Vagina (tissue), 2 donors: ENCODE measurements around the gene KTN1. TPM values are rescaled to one million over a fixed set of nuclear protein-coding genes. Genes with fewer than 3 reads are reported as not detected.

Experiments
- DNase-seq, 2 donors: peaks; one replicate each; pipeline ENCODE4 v3.0.0-alpha.2; 2017; ENCODE audit errors: extremely low spot score in 2 of 2
- H3K27ac ChIP-seq: fragments of 200-600 bp; sonication (generic); one replicate; pipeline ENCODE4 v1.5.1; 2019
- H3K27me3 ChIP-seq: fragments of 200-600 bp; sonication (generic); one replicate; pipeline ENCODE4 v1.5.1; 2019
- H3K36me3 ChIP-seq, 2 donors: fragments of 200-600 bp; sonication (generic); one replicate each; pipeline ENCODE4 v1.5.1; 2017 to 2019
- H3K4me1 ChIP-seq: fragments of 200-600 bp; sonication (generic); one replicate; pipeline ENCODE4 v1.5.1; 2019
- H3K4me3 ChIP-seq, 2 donors: fragments of 200-600 bp; sonication (generic); 1 replicate in 1 of 2; 2 replicates in 1 of 2; pipeline ENCODE4 v1.5.1; 2016 to 2019
- H3K9me3 ChIP-seq: fragments of 200-600 bp; sonication (generic); one replicate; pipeline ENCODE4 v1.5.1; 2019
- POLR2A ChIP-seq, 2 donors: fragments of 450-650 bp; IDR thresholded peaks; one replicate each; pipeline ENCODE4 v1.6.1; 2017; ENCODE audit warnings: antibody characterized with exemption in 2 of 2, mild to moderate bottlenecking in 2 of 2, moderate library complexity in 2 of 2
- POLR2AphosphoS5 ChIP-seq, 2 donors: sonication (generic); formaldehyde crosslinking; IDR thresholded peaks; one replicate each; pipeline ENCODE4 v1.9.0; 2017; ENCODE audit warnings: antibody characterized with exemption in 2 of 2, mild to moderate bottlenecking in 2 of 2, low read depth in 1 of 2; ENCODE audit not compliant: insufficient read depth in 1 of 2
- intact Hi-C: fragments of 100-400 bp; cut with DNase I; formaldehyde crosslinking; loops from one replicate; pipeline ENCODE4 v1.15.1; 2023
- total RNA-seq: library from RNA; depleted of rRNA; stranded (reverse); fragments of >200 nt; gene quantifications from one replicate; pipeline ENCODE4 v1.2.3, GENCODE V29; 2016
- TF ChIP-seq, protein P1 (sequence below), 3 experiments: fragments of 450-650 bp in 2 of 3; fragments of 200-600 bp in 1 of 3; sonication (generic) in 1 of 3; IDR thresholded peaks; one replicate each; pipeline ENCODE4 v1.5.1; 2017 to 2019; ENCODE audit warnings: antibody characterized with exemption in 3 of 3, mild to moderate bottlenecking in 2 of 3, moderate library complexity in 2 of 3

The KTN1 gene
- total RNA-seq, 1 donor from 2014 or later, result 91.6 TPM

DNA sequence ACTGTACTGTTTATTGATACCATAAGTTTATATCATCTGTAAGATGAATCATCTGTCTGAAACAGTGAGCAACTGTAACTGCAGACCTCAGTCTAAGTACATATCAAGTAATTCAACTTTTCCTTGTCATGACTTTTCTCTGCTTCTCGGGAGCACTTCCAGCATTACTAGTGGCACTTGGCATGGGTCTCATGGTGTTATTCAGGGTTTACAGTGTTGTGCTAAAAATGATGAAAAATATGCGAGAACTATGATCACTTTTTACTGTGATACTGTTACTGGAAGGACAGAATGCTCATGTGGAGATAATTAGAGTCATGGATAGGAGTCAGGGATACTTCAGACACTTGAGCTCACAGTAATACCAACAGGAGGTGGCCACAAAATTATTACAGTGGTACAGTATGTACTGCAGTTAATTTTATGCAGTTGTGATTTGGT lies 8.3 kb downstream of the KTN1 start:
- Histone ChIP-seq H3K4me3 (no peak overlapping the region), H3K27me3 (no peaks in the 10 kb centered on the region), H3K9me3 (no peaks in the 10 kb centered on the region), H3K27ac (no peak overlapping the region), H3K4me1 (peaks cover 80% of the 10 kb centered on the region), H3K36me3 (no peaks in the 10 kb centered on the region)
- no peak for TF ChIP-seq POLR2AphosphoS5 (IDR thresholded peaks at IDR 0.05; ENCODE audit: insufficient read depth in 1 of 2, low read depth in 1 of 2)
- TF ChIP-seq POLR2A (IDR thresholded peaks at IDR 0.05), result no peak
- TF ChIP-seq, protein P1, sequence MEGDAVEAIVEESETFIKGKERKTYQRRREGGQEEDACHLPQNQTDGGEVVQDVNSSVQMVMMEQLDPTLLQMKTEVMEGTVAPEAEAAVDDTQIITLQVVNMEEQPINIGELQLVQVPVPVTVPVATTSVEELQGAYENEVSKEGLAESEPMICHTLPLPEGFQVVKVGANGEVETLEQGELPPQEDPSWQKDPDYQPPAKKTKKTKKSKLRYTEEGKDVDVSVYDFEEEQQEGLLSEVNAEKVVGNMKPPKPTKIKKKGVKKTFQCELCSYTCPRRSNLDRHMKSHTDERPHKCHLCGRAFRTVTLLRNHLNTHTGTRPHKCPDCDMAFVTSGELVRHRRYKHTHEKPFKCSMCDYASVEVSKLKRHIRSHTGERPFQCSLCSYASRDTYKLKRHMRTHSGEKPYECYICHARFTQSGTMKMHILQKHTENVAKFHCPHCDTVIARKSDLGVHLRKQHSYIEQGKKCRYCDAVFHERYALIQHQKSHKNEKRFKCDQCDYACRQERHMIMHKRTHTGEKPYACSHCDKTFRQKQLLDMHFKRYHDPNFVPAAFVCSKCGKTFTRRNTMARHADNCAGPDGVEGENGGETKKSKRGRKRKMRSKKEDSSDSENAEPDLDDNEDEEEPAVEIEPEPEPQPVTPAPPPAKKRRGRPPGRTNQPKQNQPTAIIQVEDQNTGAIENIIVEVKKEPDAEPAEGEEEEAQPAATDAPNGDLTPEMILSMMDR (IDR thresholded peaks at IDR 0.05), result no peak
- DNase-seq, result no peak
- intact Hi-C loops, result no loop called here

DNA sequence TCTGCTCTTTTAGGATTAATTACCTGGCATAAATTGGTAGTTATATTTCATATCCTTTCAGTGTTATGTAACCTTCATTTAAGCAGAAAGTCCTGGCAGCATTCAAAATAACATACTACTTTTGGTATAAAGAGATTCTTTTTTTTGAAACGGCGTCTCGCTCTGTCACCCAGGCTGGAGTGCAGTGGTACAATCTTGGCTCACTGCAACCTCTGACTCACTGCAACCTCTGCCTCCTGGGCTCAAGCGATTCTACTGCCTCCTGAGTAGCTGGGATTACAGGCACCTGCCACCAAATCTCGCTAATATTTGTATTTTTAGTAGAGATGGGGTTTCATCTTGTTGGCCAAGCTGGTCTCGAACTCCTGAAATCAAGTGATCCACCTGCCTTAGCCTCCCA lies 9.2 kb downstream of the KTN1 start:
- H3K4me3 ChIP-seq, result no peak overlapping the region
- intact Hi-C loops, result no loop called here
- H3K9me3 ChIP-seq, result no peaks in the 10 kb centered on the region
- TF ChIP-seq POLR2AphosphoS5 (IDR thresholded peaks at IDR 0.05; ENCODE audit: insufficient read depth in 1 of 2, low read depth in 1 of 2) (no peak), POLR2A (IDR thresholded peaks at IDR 0.05) (no peak)
- TF ChIP-seq, protein P1 (IDR thresholded peaks at IDR 0.05), result no peak
- peaks cover 80% of the 10 kb centered on the region for H3K4me1 ChIP-seq
- no peak overlapping the region for H3K27ac ChIP-seq
- no peaks in the 10 kb centered on the region for H3K36me3 ChIP-seq
- DNase-seq, result no peak
- H3K27me3 ChIP-seq, result no peaks in the 10 kb centered on the region

DNA sequence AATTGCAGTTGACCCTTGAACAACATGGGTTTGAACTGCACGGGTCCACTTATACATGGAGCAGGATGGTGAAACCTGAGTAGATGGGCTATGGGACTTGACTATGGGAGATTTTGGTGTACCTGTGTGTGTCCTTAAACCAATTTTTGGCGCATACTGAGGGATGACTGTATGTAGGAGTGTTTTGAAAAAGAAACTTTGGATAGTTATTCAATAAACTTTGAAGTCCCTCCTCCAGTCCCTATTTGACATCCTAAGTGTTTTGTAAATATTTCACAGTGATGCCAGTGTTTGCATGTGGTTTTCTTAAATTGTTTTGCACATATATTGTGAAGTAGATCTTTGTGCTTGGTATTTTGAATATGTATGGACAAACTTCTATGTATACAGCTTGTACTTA lies 12.4 kb downstream of the KTN1 start:
- Histone ChIP-seq H3K4me3 (no peak overlapping the region), H3K36me3 (no peaks in the 10 kb centered on the region), H3K27me3 (no peaks in the 10 kb centered on the region), H3K4me1 (peaks cover 49% of the 10 kb centered on the region), H3K9me3 (no peaks in the 10 kb centered on the region), H3K27ac (no peak overlapping the region)
- DNase-seq, result no peak
- intact Hi-C loops, result no loop called here
- TF ChIP-seq, protein P1 (IDR thresholded peaks at IDR 0.05), result no peak
- TF ChIP-seq POLR2AphosphoS5 (IDR thresholded peaks at IDR 0.05; ENCODE audit: insufficient read depth in 1 of 2, low read depth in 1 of 2) (no peak), POLR2A (IDR thresholded peaks at IDR 0.05) (no peak)

DNA sequence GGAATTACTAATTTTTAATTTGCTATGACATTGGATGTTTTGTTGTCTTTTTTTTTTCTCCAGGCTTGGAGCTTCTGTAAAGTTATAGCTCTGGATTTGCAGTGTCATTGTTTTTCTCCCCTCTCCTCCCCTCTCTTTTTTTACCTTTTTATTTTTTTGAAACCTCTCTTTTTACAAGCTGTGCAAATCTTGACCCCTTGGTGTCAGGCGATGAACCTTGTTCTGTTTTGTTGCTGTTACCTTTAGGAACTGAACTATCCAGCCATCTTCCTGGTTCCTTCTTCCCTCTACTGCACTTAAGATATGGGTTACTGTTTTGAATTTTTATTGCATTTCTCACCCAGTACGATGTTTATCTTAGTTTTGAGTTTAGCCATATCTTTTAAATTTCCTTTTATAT lies 13.7 kb downstream of the KTN1 start:
- no peak overlapping the region for H3K4me3 ChIP-seq
- TF ChIP-seq POLR2AphosphoS5 (IDR thresholded peaks at IDR 0.05; ENCODE audit: insufficient read depth in 1 of 2, low read depth in 1 of 2) (no peak), POLR2A (IDR thresholded peaks at IDR 0.05) (no peak)
- TF ChIP-seq, protein P1 (IDR thresholded peaks at IDR 0.05), result no peak
- H3K27ac ChIP-seq, result no peak overlapping the region
- H3K9me3 ChIP-seq, result no peaks in the 10 kb centered on the region
- H3K27me3 ChIP-seq, result no peaks in the 10 kb centered on the region
- DNase-seq, result no peak
- intact Hi-C loops, result no loop called here
- no peaks in the 10 kb centered on the region for H3K36me3 ChIP-seq
- peaks cover 37% of the 10 kb centered on the region for H3K4me1 ChIP-seq

DNA sequence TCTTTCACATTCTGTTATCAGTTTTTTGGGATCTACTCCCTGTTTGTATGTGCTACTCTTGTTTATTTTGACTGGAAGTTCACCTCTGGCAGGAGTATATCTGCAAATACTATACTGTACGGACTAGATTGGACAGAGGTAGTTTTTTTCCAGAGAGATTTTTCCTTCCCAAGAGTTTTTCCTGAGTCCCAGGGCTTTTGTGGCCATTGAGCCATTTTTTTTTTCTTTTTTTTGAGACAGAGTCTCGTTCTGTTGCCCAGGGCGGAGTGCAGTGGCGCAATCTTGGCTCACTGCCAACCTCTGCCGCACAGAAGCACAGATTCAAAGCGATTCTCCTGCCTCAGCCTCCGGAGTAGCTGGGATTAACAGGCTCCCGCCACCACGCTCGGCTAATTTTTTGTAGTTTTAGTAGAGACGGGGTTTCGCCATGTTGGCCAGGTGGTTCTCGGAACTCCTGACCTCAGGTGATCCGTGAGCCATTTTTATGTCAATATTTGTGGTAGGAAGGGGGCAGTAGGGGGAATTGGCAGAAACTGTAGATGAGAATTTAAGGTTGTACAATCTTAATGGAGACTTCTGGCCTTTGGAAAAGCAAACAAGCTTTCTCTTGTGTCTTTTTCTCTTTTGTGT lies 19.4 kb downstream of the KTN1 start:
- peaks cover 23% of the 10 kb centered on the region for H3K4me1 ChIP-seq
- TF ChIP-seq POLR2AphosphoS5 (IDR thresholded peaks at IDR 0.05; ENCODE audit: insufficient read depth in 1 of 2, low read depth in 1 of 2), result no peak
- TF ChIP-seq, protein P1 (IDR thresholded peaks at IDR 0.05), result no peak
- no peak for TF ChIP-seq POLR2A (IDR thresholded peaks at IDR 0.05)
- peaks cover 0 to 10% of the 10 kb centered on the region in 2 donors for H3K36me3 ChIP-seq
- H3K27me3 ChIP-seq, result no peaks in the 10 kb centered on the region
- H3K27ac ChIP-seq, result no peak overlapping the region
- DNase-seq, result no peak
- intact Hi-C loops, result no loop called here
- H3K9me3 ChIP-seq, result no peaks in the 10 kb centered on the region
- no peak overlapping the region for H3K4me3 ChIP-seq
